M059J (cell line): ENCODE measurements around the gene MARCHF10. TPM values are rescaled to one million over a fixed set of nuclear protein-coding genes. Genes with fewer than 3 reads are reported as not detected.

Source experiments
- DNase-seq: peaks from one replicate; pipeline ENCODE4 v3.0.0-alpha.2; 2012; ENCODE audit warnings: low read depth
- total RNA-seq: library from RNA; depleted of rRNA; stranded (reverse); fragments of >200 nt; shearing (Covaris generic); gene quantifications from 2 replicates; pipeline ENCODE4 v1.2.3, GENCODE V29; 2014; rRNA removed

The MARCHF10 gene
- total RNA-seq, 1 experiment from 2014 or later: 0.05 TPM

GRCh38 chr17:62658136-62658920, 149.8 kb downstream of the MARCHF10 start:
- no peak for DNase-seq

GRCh38 chr17:62657690-62658089, 150.4 kb downstream of the MARCHF10 start:
- no peak for DNase-seq

GRCh38 chr17:62657145-62657665, 150.9 kb downstream of the MARCHF10 start:
- DNase-seq: no peak

GRCh38 chr17:62656446-62656845, 151.7 kb downstream of the MARCHF10 start:
- DNase-seq: no peak

GRCh38 chr17:62655656-62656055, 152.5 kb downstream of the MARCHF10 start:
- no peak for DNase-seq

GRCh38 chr17:62653826-62654761, 154.0 kb downstream of the MARCHF10 start:
- DNase-seq: peak; percentile 66

GRCh38 chr17:62653002-62653825, 154.9 kb downstream of the MARCHF10 start:
- DNase-seq: peak; percentile 83

- DNase-seq: peak; percentile 91
Measured at GRCh38 chr17:62652251-62653001, 155.7 kb downstream of the MARCHF10 start.

Other genes starting within 250 kb of the MARCHF10 start
- gene MRC2, start 180.6 kb downstream of the MARCHF10 start, total RNA-seq: 87.3 and 144 TPM in 2 replicates
- 8.3 and 14.0 TPM in 2 replicates for gene TANC2, start 157.9 kb upstream of the MARCHF10 start, total RNA-seq